DLD1 (cell line): Measurements from ENCODE around the gene DLL4.
"Not testable (repeated sequence)": the region's sequence is repeated elsewhere in the genome, so short reads cannot be mapped to it uniquely, and the experiment has no call there.

ENCODE experiments used
- in situ Hi-C: cut with HindIII; loops from 2 replicates; pipeline ENCODE4 v1.10.0; 2017; ENCODE audit warnings: low sequenced_read_pairs

The DLL4 gene

DNA sequence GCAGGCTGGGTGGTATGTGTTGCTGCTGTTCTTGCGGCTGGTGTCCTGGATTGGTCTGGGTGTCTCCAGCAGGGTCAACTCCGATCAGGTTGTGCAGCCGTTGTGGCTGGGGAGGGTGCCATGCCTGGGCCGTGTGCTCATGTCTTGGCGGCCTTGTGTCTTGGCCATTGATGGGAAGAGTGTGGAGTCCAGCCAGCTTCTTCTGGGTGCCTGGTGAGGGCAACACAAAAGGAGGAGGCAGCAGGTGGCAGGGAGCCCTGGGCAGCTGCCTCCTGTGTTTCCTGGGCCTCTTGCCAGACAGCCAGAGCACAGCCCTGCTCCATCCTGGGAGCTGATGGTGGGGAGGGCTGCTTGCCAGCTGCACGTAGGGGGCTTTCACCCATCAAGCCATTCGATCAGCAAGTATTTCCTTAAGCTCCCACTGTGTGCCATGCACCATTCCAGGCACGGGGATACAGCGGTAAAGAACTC lies 28.5 kb downstream of the DLL4 start:
- in situ Hi-C loops: no loop called here

DNA sequence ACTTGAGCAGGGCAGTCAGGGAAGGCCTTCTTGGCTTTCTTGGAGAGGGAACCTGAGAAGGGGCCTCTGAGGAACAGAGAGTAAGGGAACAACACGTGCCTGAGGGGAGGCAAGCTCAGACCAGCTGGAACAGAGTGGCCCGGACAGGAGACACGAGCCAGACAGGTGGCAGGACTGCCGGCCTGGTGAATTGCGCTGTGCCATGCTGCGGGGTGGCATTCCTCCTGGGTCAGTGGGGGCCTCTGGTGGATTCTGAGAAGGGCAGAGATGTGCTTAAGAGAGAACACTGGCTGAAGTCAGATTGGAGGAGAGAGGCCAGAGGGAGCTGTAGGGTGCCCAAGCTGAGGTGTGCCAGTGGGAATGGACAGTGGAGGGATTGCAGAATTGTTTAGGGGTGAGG lies 29.0 kb downstream of the DLL4 start:
- in situ Hi-C loops: no loop called here

- in situ Hi-C loops: no loop called here
Observed at GRCh38 chr15:40958723-40959122, 29.6 kb downstream of the DLL4 start.

- in situ Hi-C loops: no loop called here
Observed at GRCh38 chr15:40959331-40960141, 30.4 kb downstream of the DLL4 start.

- in situ Hi-C loops: no loop called here
Observed at GRCh38 chr15:40960151-40960885, 31.2 kb downstream of the DLL4 start.

DNA sequence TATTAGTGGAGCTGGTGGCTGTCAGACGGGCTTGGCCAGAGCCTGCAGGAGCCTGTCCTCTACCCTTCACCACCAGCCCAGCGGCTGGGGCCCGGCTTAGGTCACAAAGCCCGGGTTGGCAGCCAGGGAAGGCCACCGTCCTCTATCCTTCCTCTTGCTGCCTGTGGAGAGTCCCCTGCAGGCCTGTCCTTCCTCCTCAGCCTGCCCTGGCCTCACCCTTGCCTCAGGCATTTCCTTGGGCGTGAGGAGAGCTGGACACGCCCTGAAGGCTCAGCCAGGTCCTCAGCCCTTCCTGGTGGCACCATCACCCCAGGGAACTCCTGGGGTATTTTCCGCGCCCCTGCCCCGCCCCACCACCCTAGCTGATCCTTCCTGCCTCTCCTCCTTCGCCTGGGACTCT lies 31.8 kb downstream of the DLL4 start:
- in situ Hi-C loops: no loop called here

DNA sequence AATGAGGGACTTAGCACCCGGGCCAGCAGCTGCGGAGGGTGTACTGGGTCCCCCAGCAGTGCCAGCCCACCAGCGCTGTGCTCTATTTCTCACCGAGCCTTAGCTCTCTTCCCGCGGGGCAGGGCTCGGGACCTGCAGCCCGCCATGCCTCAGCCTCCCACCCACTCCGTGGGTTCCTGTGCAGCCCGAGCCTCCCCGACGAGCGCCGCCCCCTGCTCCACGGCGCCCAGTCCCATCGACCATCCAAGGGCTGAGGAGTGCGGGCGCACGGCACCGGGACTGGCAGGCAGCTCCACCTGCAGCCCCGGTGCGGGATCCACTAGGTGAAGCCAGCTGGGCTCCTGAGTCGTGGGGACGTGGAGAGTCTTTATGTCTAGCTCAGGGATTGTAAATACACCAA lies 32.6 kb downstream of the DLL4 start:
- in situ Hi-C loops: not testable (repeated sequence)

- in situ Hi-C loops: not testable (repeated sequence)
Observed at GRCh38 chr15:40962317-40962716, 33.2 kb downstream of the DLL4 start.

GRCh38 chr15:40963201-40963600 lies 34.1 kb downstream of the DLL4 start:
- in situ Hi-C loops: no loop called here

- in situ Hi-C loops: no loop called here
Observed at GRCh38 chr15:40964006-40964405, 34.9 kb downstream of the DLL4 start.

GRCh38 chr15:40964634-40965033 lies 35.5 kb downstream of the DLL4 start:
- in situ Hi-C loops: no loop called here

GRCh38 chr15:40968290-40969085 lies 39.3 kb downstream of the DLL4 start:
- in situ Hi-C loops: no loop called here

DNA sequence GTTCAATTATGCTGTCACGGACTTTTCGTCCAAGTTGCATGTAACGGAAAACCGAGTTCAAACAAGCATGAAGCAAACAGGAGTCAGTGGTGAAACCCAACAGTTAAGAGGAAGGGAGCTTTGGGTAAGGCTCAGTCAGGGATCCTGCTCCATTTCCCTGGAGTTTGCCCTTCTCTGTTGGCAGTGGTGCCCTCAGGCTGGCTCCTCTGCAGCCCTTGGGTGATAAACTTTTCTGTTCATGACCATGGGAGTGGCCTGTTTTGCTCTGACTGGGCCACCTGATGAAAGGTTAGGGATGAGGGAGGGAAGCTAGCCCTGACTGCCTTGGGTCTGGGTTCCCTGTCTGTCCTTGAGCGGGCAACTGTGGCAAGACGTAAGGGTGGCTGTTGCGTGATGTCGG lies 40.2 kb downstream of the DLL4 start:
- in situ Hi-C loops: no loop called here

- in situ Hi-C loops: loop anchor here (5.0 kb wide), 1 partner anchor 68 kb away; no protein-coding TSS in a partner anchor
Observed at GRCh38 chr15:40974879-40975278, 45.7 kb downstream of the DLL4 start.

DNA sequence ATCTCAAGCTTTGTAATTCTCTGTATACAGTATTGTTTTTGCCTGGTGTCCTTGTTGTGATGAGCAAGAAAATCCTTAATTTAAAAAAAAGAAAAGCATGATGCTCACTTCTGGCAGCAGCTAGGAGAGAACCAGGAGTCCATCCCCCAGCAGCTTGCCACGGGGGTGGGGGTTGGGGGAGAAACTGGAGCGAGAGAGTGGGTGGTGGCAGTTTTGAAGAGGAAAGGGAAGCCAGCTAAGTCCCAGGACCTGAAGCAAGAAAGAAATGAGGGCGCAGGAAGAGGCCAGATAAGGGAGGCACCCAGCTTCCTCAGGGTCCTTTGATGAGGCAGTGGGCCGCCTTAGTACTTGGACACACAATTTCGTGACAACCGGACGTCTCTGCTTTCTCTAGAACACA lies 47.7 kb downstream of the DLL4 start:
- in situ Hi-C loops: loop anchor here (5.0 kb wide), 1 partner anchor 70 kb away; no protein-coding TSS in a partner anchor

GRCh38 chr15:40978141-40978540 lies 49.0 kb downstream of the DLL4 start:
- in situ Hi-C loops: loop anchor here (5.0 kb wide), 1 partner anchor 71 kb away; no protein-coding TSS in a partner anchor

- in situ Hi-C loops: loop anchor here (5.0 kb wide), 1 partner anchor 71 kb away; no protein-coding TSS in a partner anchor
Observed at GRCh38 chr15:40978562-40978961, 49.4 kb downstream of the DLL4 start.

DNA sequence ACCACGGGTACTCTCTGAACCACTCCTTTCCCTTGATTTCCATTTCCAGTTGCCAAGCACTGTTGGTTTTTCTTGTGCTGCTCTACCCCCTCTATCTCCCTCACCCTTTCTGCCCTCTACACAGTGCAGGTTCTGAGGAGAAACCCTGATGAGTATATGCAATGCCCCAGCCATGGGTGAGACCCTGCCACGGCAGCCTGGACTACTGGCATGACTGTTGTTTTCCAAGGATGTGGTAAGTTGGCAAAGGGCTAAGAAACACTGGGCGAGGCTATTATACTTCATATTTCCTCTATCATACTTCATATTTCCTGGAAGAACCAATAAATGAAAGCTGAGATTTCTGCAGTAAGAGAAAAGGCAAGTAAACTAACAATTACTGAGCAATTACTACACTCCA lies 52.0 kb downstream of the DLL4 start:
- in situ Hi-C loops: no loop called here

GRCh38 chr15:40982855-40983254 lies 53.7 kb downstream of the DLL4 start:
- in situ Hi-C loops: no loop called here

DNA sequence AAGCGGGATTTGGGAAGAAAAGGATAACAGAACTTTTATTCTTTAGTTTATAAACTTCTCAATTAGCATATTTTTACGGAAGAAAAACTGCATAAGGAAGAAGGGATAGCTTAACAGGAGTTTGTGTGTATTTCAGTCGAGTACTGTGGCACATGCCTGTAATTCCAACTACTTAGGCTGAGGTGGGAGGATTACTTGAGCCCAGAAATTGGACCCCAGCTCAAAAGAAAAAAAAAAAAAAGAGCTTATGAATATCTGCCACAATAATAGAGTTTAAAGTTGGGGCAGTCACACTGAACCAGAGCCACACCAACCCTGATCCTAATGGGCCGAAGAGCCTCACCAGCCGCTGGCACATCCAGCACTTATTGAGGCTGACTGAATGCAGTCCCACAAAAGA lies 55.3 kb downstream of the DLL4 start:
- in situ Hi-C loops: no loop called here

DNA sequence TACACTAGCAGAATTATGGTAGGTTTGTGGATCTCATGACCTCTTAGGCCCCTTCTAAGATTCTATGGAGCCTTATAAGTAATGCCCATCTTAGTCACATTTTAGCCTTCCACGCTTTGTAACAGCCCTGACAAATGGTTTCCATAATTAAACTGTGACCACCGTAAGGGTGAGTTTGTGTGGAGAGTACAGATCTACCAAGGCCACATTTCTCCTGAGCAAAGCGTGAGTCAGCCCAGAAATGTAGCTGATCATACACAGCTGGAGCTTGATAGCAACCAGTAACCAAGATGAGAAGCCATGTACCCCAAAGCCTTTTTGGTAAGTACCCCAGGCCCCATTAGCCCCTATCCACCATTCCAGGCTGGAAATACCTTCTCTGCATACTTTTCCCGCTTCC lies 55.8 kb downstream of the DLL4 start:
- in situ Hi-C loops: no loop called here
